GM12878 (cell line): ENCODE measurements around the gene ABHD13. TPM values are rescaled to one million over a fixed set of nuclear protein-coding genes. Genes with fewer than 3 reads are reported as not detected.

Source experiments
- ATAC-seq: fragments of 200-7000 bp; cut with Tn5 transposase; 3 replicates; pipeline ENCODE4 v1.9.1; 2020; ENCODE audit warnings: mild to moderate bottlenecking, moderate library complexity
- BruUV-seq: library from RNA; stranded (reverse); fragments of 400-500 nt; replicated peaks from 2 replicates; lab custom pipeline; 2021; lab: Mats Ljungman, UMichigan
- CTCF ChIA-PET: fragments of 300-600 bp; sonication (Branson Sonifier 250); formaldehyde crosslinking; extraction: SDS; loops from one replicate; lab custom pipeline; 2021; ENCODE audit warnings: inconsistent platforms; lab: Yijun Ruan, JAX
- POLR2A ChIA-PET: fragments of 350-600 bp; formaldehyde crosslinking; extraction: SDS; loops from one replicate; lab custom pipeline; 2021; ENCODE audit warnings: inconsistent platforms; lab: Charles Lee
- RAD21 ChIA-PET: fragments of 300-600 bp; sonication (Branson Sonifier 250); formaldehyde crosslinking; loops from one replicate; lab custom pipeline; 2023; ENCODE audit warnings: antibody characterized with exemption; ENCODE audit not compliant: unreplicated experiment; lab: Charles Lee
- SMC1A ChIA-PET: fragments of 300-600 bp; sonication (Branson Sonifier 250); formaldehyde crosslinking; loops from one replicate; lab custom pipeline; 2023; ENCODE audit not compliant: unreplicated experiment, uncharacterized antibody; lab: Charles Lee
- DNase-seq: peaks from one replicate; pipeline ENCODE4 v3.0.0-alpha.2; 2011; ENCODE audit warnings: low read depth, low spot score
- FAIRE-seq: peaks from 3 replicates; lab custom pipeline; 2011; peaks lifted over from hg19 to GRCh38; lab: Jason Lieb, UNC
- H2AFZ ChIP-seq: 2 replicates; pipeline ENCODE4 v1.6.0; 2011; ENCODE audit warnings: low read depth, low read length, control low read depth; ENCODE audit not compliant: control insufficient read depth
- H3K27ac ChIP-seq: 2 replicates; pipeline ENCODE4 v1.5.1; 2011; ENCODE audit warnings: control low read depth; ENCODE audit not compliant: control insufficient read depth, insufficient read depth
- H3K27me3 ChIP-seq, 2 experiments: replicated peaks in 1 of 2; 2 replicates each; pipeline versions ENCODE4 v1.6.0 to v1.6.1; 2011; ENCODE audit warnings: low read length in 1 of 2; ENCODE audit not compliant: control insufficient read depth in 2 of 2, insufficient read depth in 2 of 2
- H3K36me3 ChIP-seq, 2 experiments: 2 replicates each; pipeline ENCODE4 v1.5.1; 2011; ENCODE audit warnings: low read length in 1 of 2; ENCODE audit not compliant: control insufficient read depth in 2 of 2, insufficient read depth in 2 of 2
- H3K4me1 ChIP-seq: 2 replicates; pipeline ENCODE4 v1.6.1; 2011; ENCODE audit warnings: mild to moderate bottlenecking, low read length, moderate library complexity, mixed read lengths; ENCODE audit not compliant: control insufficient read depth, insufficient read depth
- H3K4me2 ChIP-seq: 2 replicates; pipeline ENCODE4 v1.6.0; 2011; ENCODE audit warnings: control low read depth; ENCODE audit not compliant: control insufficient read depth, insufficient read depth
- H3K4me3 ChIP-seq: fragments of 200-600 bp; sonication (generic); 2 replicates; pipeline ENCODE4 v1.5.1; 2016
- H3K79me2 ChIP-seq: 2 replicates; pipeline ENCODE4 v1.6.0; 2011; ENCODE audit warnings: low read length; ENCODE audit not compliant: control insufficient read depth, insufficient read depth
- H3K9ac ChIP-seq: 2 replicates; pipeline ENCODE4 v1.8.0; 2011; ENCODE audit warnings: low read length, control low read depth, mixed read lengths; ENCODE audit not compliant: control insufficient read depth, insufficient read depth
- H3K9me3 ChIP-seq: replicated peaks from 3 replicates; pipeline ENCODE4 v1.5.1; 2011; ENCODE audit warnings: mild to moderate bottlenecking, low read length; ENCODE audit not compliant: control insufficient read depth, insufficient read depth
- H4K20me1 ChIP-seq: 2 replicates; pipeline ENCODE4 v1.6.0; 2011; ENCODE audit not compliant: control insufficient read depth, insufficient read depth
- BCL3 ChIP-seq: IDR thresholded peaks from 2 replicates; pipeline ENCODE4 v1.6.1; 2011; ENCODE audit warnings: borderline replicate concordance, low read depth, mild to moderate bottlenecking, moderate library complexity, low read length; ENCODE audit not compliant: insufficient read depth, poor library complexity, severe bottlenecking
- CBX5 ChIP-seq: sonication (generic); IDR thresholded peaks from 2 replicates; pipeline ENCODE4 v1.6.1; 2016; ENCODE audit warnings: low read depth, moderate library complexity, mild to moderate bottlenecking, inconsistent platforms
- FOS ChIP-seq: IDR thresholded peaks from 3 replicates; pipeline ENCODE4 v1.6.1; 2011; ENCODE audit warnings: borderline replicate concordance; ENCODE audit not compliant: insufficient read length; ENCODE audit errors: extremely low read depth
- FOXM1 ChIP-seq: IDR thresholded peaks from 2 replicates; pipeline ENCODE4 v1.6.1; 2012; ENCODE audit warnings: low read depth, mild to moderate bottlenecking, inconsistent platforms, low read length, moderate library complexity
- GABPA ChIP-seq: IDR thresholded peaks from 2 replicates; pipeline ENCODE4 v1.6.1; 2014; ENCODE audit warnings: antibody characterized with exemption, low read depth, mild to moderate bottlenecking, inconsistent platforms
- HDAC6 ChIP-seq: fragments of 200-600 bp; sonication (generic); IDR thresholded peaks from one replicate; pipeline ENCODE4 v1.8.0; 2017; ENCODE audit warnings: antibody characterized with exemption; ENCODE audit not compliant: unreplicated experiment
- MTA3 ChIP-seq: IDR thresholded peaks from 2 replicates; pipeline ENCODE4 v1.6.1; 2012; ENCODE audit warnings: low read length, inconsistent platforms, borderline replicate concordance
- MYB ChIP-seq: fragments of 150-350 bp; IDR thresholded peaks from 2 replicates; pipeline ENCODE4 v1.6.1; 2014; ENCODE audit warnings: mild to moderate bottlenecking, low read depth, low read length, borderline replicate concordance
- MYC ChIP-seq: IDR thresholded peaks from 2 replicates; pipeline ENCODE4 v1.6.1; 2011; ENCODE audit warnings: mild to moderate bottlenecking, low read length, moderate library complexity, inconsistent platforms; ENCODE audit not compliant: insufficient read depth, insufficient replicate concordance, insufficient read length, severe bottlenecking
- NFXL1 ChIP-seq: fragments of 450-650 bp; IDR thresholded peaks from 2 replicates; pipeline ENCODE4 v1.6.1; 2017; ENCODE audit warnings: antibody characterized with exemption, mild to moderate bottlenecking, borderline replicate concordance
- NR2C2 ChIP-seq: IDR thresholded peaks from 2 replicates; pipeline ENCODE4 v1.6.1; 2011; ENCODE audit warnings: borderline replicate concordance, low read depth; ENCODE audit not compliant: control insufficient read depth, insufficient read length
- NR2F1 ChIP-seq: fragments of 450-650 bp; conservative IDR thresholded peaks from 2 replicates; pipeline ENCODE4 v1.6.1; 2017; ENCODE audit warnings: mild to moderate bottlenecking
- PRDM15 ChIP-seq: fragments of 450-650 bp; formaldehyde crosslinking; IDR thresholded peaks from 2 replicates; pipeline ENCODE4 v1.4.0; 2020; ENCODE audit warnings: mild to moderate bottlenecking, moderate library complexity
- SMARCA5 ChIP-seq: fragments of 450-650 bp; IDR thresholded peaks from 2 replicates; pipeline ENCODE4 v1.6.1; 2017; ENCODE audit warnings: mild to moderate bottlenecking
- STAT3 ChIP-seq: IDR thresholded peaks from 2 replicates; pipeline ENCODE4 v1.6.1; 2011; ENCODE audit warnings: low read depth, low read length, improper control_type of control experiment
- TCF12 ChIP-seq: IDR thresholded peaks from 2 replicates; pipeline ENCODE4 v1.6.1; 2011; ENCODE audit warnings: low read depth, mild to moderate bottlenecking, low read length
- YBX1 ChIP-seq: fragments of 450-650 bp; IDR thresholded peaks from 2 replicates; pipeline ENCODE4 v1.6.1; 2016; ENCODE audit warnings: antibody characterized with exemption
- YY1 ChIP-seq: IDR thresholded peaks from 2 replicates; pipeline ENCODE4 v1.6.1; 2011; ENCODE audit warnings: low read depth, mild to moderate bottlenecking, low read length
- WGBS: methylation state at CpG from one replicate; pipeline ENCODE4 v1.1.6; 2016; ENCODE audit warnings: low lambda C conversion rate; ENCODE audit not compliant: insufficient replicate concordance, insufficient coverage; ENCODE audit errors: missing lambda C conversion rate; 5-methylcytosine and 5-hydroxymethylcytosine counted together
- in situ Hi-C: fragments of 300-500 bp; cut with MboI; formaldehyde crosslinking; loops from 9 replicates; pipeline ENCODE4 v1.14.3; 2018; ENCODE audit warnings: mixed read lengths
- intact Hi-C: fragments of 100-400 bp; cut with micrococcal nuclease; formaldehyde crosslinking; loops from one replicate; pipeline ENCODE4 v1.14.2; 2022; ENCODE audit not compliant: unreplicated experiment
- polyA plus RNA-seq, 11 experiments: library from polyadenylated mRNA; depleted of rRNA in 4 of 11; unstranded in 6 of 11; stranded (reverse) in 5 of 11; fragments of >200 nt; fragmentation: Nextera tagmentation in 4 of 11; fragmentation: Illumina TruSeq in 1 of 11; extraction: Ambion mirVana in 4 of 11; extraction: Trizol in 1 of 11; gene quantifications; 1 replicate in 1 of 11; 2 replicates in 10 of 11; pipeline versions ENCODE4 v1.2.1 to v1.2.3, GENCODE V29; 2011 to 2016; ENCODE audit warnings: inconsistent platforms in 2 of 11, missing spikeins in 2 of 11, low read depth in 1 of 11
- total RNA-seq, 4 experiments: library from RNA; depleted of rRNA in 3 of 4; stranded (reverse); fragments of >200 nt in 3 of 4; fragmentation: Illumina TruSeq in 1 of 4; extraction: Trizol in 1 of 4; gene quantifications; 2 replicates each; pipeline versions ENCODE4 v1.2.1 to v1.2.3, GENCODE V29; 2013 to 2021

Gene ABHD13
- total and polyA plus RNA-seq, 10 of the 15 experiments (the other 5 are each of a cell fraction or from before 2014, with no cell fraction given): 3.2 to 10.7 (median 6.5) TPM

DNA sequence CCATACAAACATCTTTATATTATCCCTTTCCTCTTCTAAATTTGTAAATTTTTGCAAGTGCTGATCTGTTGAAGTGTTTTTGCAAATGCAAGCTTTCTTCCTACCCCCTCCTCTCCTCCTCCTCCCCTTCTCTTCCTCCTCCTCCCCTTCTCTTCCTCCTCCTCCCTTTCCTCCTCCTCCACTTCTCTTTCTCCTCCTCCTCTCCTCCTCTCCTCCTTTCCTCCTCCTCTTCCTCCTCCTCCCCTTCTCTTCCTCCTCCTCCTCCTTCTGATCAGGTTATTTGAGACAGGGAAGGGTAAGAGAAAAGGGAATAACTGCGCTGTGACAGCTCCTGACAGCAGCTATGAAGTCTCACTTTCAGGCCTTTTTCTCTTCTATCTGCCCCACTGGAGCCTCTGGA is 60.3 kb downstream of the ABHD13 start:
- no peaks in the 10 kb centered on the region for H3K4me1 ChIP-seq
- DNase-seq: no peak
- intact Hi-C loops (no loop called here), in situ Hi-C loops (no loop called here)
- ChIA-PET CTCF (interaction anchor here (0.8 kb wide), 1 partner anchor 626 kb away, joined by 3 read pairs; no protein-coding TSS in a partner anchor), POLR2A (no interaction called here), RAD21 (no interaction called here)
- ATAC-seq: no peak
- H3K36me3 ChIP-seq: no peaks in the 10 kb centered on the region
- 100% methylated on average over 1 of the region's 1 CpG for whole genome bisulfite sequencing
- no peak overlapping the region for H3K27ac ChIP-seq
- H3K9me3 ChIP-seq: no peaks in the 10 kb centered on the region
- no peak overlapping the region for H3K9ac ChIP-seq
- H3K4me3 ChIP-seq: no peak overlapping the region
- H4K20me1 ChIP-seq: no peaks in the 10 kb centered on the region
- H2AFZ ChIP-seq: no peak overlapping the region
- H3K79me2 ChIP-seq: no peaks in the 10 kb centered on the region
- no peaks in the 10 kb centered on the region for H3K27me3 ChIP-seq
- no peak overlapping the region for H3K4me2 ChIP-seq
- TF ChIP-seq NFXL1 (no peak), GABPA (no peak), PRDM15 (CRISPR knock-in tag) (no peak), TCF12 (no peak), HDAC6 (no peak), MTA3 (no peak), STAT3 (no peak), MYB (no peak), MYC (no peak), SMARCA5 (no peak), YBX1 (no peak), CBX5 (no peak), NR2C2 (no peak), FOXM1 (no peak), YY1 (no peak), NR2F1 (no peak), FOS (no peak), BCL3 (no peak)
- TF ChIP-seq, all 136 proteins: peak for 0
- no peak for FAIRE-seq
- no TSS peak for BruUV-seq
- SMC1A ChIA-PET: no interaction called here
